DND-41 (cell line): ENCODE results near the gene HLTF.

Source experiments
- ATAC-seq: fragments of 200-7000 bp; cut with Tn5 transposase; 3 replicates; pipeline ENCODE4 v1.9.1; 2021; ENCODE audit warnings: low read depth; ENCODE audit not compliant: insufficient read depth
- DNase-seq: peaks from one replicate; pipeline ENCODE4 v3.0.0-alpha.2; 2020
- H2AFZ ChIP-seq: 2 replicates; pipeline ENCODE4 v1.6.0; 2012; ENCODE audit warnings: low read depth, low read length
- H3K27ac ChIP-seq: 2 replicates; pipeline ENCODE4 v1.5.1; 2012; ENCODE audit warnings: low read length, inconsistent platforms
- H3K27me3 ChIP-seq: fragments of 200-600 bp; sonication (generic); 2 replicates; pipeline ENCODE4 v1.6.0; 2012; ENCODE audit warnings: low read length, mild to moderate bottlenecking, inconsistent platforms; ENCODE audit not compliant: insufficient read depth, poor library complexity
- H3K36me3 ChIP-seq: 2 replicates; pipeline ENCODE4 v1.5.1; 2012; ENCODE audit warnings: low read length, inconsistent platforms; ENCODE audit not compliant: insufficient read depth
- H3K4me1 ChIP-seq: 2 replicates; pipeline ENCODE4 v1.5.1; 2012; ENCODE audit warnings: mild to moderate bottlenecking, low read length; ENCODE audit not compliant: insufficient read depth
- H3K4me2 ChIP-seq: 2 replicates; pipeline ENCODE4 v1.6.0; 2012; ENCODE audit warnings: mild to moderate bottlenecking, moderate library complexity, low read length, inconsistent platforms; ENCODE audit not compliant: insufficient read depth
- H3K4me3 ChIP-seq, 2 experiments: fragments of 200-600 bp in 1 of 2; shearing (Covaris generic) in 1 of 2; 2 replicates each; pipeline ENCODE4 v1.5.1; 2012 to 2016; ENCODE audit warnings: inconsistent platforms in 2 of 2, low read length in 2 of 2, mild to moderate bottlenecking in 2 of 2, low read depth in 1 of 2, moderate library complexity in 1 of 2
- H3K79me2 ChIP-seq: 2 replicates; pipeline ENCODE4 v1.6.0; 2012; ENCODE audit warnings: low read length, inconsistent platforms; ENCODE audit not compliant: insufficient read depth
- H3K9ac ChIP-seq: 2 replicates; pipeline ENCODE4 v1.6.0; 2012; ENCODE audit warnings: low read depth, mild to moderate bottlenecking, inconsistent platforms, low read length, moderate library complexity
- H3K9me3 ChIP-seq: 2 replicates; pipeline ENCODE4 v1.5.1; 2012; ENCODE audit warnings: low read length, moderate library complexity, mild to moderate bottlenecking, inconsistent platforms; ENCODE audit not compliant: insufficient read depth, severe bottlenecking
- H4K20me1 ChIP-seq: 2 replicates; pipeline ENCODE4 v1.6.0; 2012; ENCODE audit warnings: low read length; ENCODE audit not compliant: insufficient read depth
- CTCF ChIP-seq: IDR thresholded peaks from 2 replicates; pipeline ENCODE4 v1.5.1; 2012; ENCODE audit warnings: borderline replicate concordance, low read length, moderate library complexity, mild to moderate bottlenecking; ENCODE audit not compliant: poor library complexity, severe bottlenecking; ENCODE audit errors: extremely low read depth
- EZH2 ChIP-seq: IDR thresholded peaks from 3 replicates; pipeline ENCODE4 v1.6.1; 2012; ENCODE audit warnings: borderline replicate concordance, low read depth, mild to moderate bottlenecking, moderate library complexity, low read length, inconsistent platforms; ENCODE audit not compliant: severe bottlenecking

Gene HLTF

DNA sequence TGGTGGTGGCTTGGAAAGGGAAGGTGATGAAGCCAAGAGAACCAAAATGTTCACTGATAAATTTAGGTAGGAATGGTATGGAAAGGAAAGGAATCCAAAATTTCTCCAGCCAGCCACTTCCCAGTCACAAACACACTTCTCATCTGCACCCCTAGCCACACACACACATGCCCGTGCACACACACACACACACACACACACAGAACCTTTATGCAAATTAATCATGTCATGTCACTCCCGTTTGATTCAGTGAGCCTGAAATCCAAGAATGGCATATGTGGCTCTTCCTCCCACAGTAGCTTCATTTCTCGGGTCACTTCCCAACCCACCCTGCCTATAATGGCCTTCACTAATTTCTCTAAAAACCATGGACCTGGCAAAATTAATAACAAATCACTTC, 3.1 kb upstream of the HLTF start:
- Histone ChIP-seq H2AFZ (no peak overlapping the region), H3K4me1 (peaks cover 18% of the 10 kb centered on the region), H3K36me3 (peaks cover 9% of the 10 kb centered on the region), H3K4me3 (no peak overlapping the region), H4K20me1 (peaks cover 16% of the 10 kb centered on the region; the same call in 1 of the 2 replicates), H3K9me3 (no peaks in the 10 kb centered on the region), H3K9ac (no peak overlapping the region), H3K27me3 (no peaks in the 10 kb centered on the region), H3K27ac (no peak overlapping the region), H3K4me2 (no peak overlapping the region), H3K79me2 (peaks cover 20% of the 10 kb centered on the region)
- DNase-seq (no peak), ATAC-seq (no peak)
- TF ChIP-seq CTCF = no peak
- TF ChIP-seq EZH2 = no peak

GRCh38 chr3:149087208-149087607, 875 bp upstream of the HLTF start:
- Histone ChIP-seq H3K4me1 (peaks cover 38% of the 10 kb centered on the region), H3K9me3 (no peaks in the 10 kb centered on the region), H3K79me2 (peaks cover 41% of the 10 kb centered on the region), H3K4me3 (no peak overlapping the region), H3K9ac (peak overlapping the region; percentile 74; the same call in 1 of the 2 replicates), H3K4me2 (peak overlapping the region; percentile 56; the same call in 1 of the 2 replicates), H3K36me3 (peaks cover 30% of the 10 kb centered on the region), H3K27ac (peak overlapping the region; percentile 68), H4K20me1 (peaks cover 26% of the 10 kb centered on the region; the same call in 1 of the 2 replicates), H3K27me3 (no peaks in the 10 kb centered on the region), H2AFZ (peak overlapping the region; percentile 76)
- no peak for TF ChIP-seq CTCF
- no peak for TF ChIP-seq EZH2
- DNase-seq = no peak
- ATAC-seq = no peak

DNA sequence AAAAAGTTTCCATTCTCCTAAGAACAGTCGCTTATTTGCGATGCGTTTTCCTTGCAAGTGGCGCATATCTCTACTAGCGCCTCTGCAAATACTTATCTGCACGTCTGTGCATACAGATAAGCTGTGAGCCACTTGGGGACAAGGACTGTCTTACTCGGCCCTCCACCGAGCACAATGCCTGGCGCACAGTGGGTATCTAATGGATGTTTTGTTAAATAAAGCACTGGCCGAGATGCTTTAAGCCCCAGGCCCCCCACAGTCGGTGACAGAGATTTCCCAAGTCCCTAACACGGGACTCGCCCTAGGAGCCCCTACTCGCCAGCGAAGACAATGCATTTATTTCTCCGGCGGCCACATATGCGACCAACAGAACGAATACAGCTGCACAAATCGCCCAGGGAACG, 503 bp downstream of the HLTF start:
- DNase-seq = peak; percentile 48
- peak overlapping the region; percentile 86 for H3K27ac ChIP-seq

More for the DNA sequence above, 503 bp downstream of the HLTF start:
- Histone ChIP-seq H3K27me3 (no peaks in the 10 kb centered on the region), H2AFZ (peak overlapping the region; percentile 81), H3K9ac (peak overlapping the region; percentile 74), H3K4me3 (peak overlapping the region; percentile 72 to 82), H3K4me2 (peak overlapping the region; percentile 71), H3K79me2 (peaks cover 54% of the 10 kb centered on the region), H4K20me1 (peaks cover 26% of the 10 kb centered on the region; the same call in 1 of the 2 replicates), H3K9me3 (no peaks in the 10 kb centered on the region), H3K36me3 (peaks cover 41% of the 10 kb centered on the region), H3K4me1 (peaks cover 50% of the 10 kb centered on the region)
- peak; percentile 48 for ATAC-seq
- TF ChIP-seq EZH2 (no peak), CTCF (no peak)
